Measurements from ENCODE around the gene MAP3K14.
A peak's percentile ranks its signal among the peaks of the same experiment; 100 is the strongest.
"Not testable (repeated sequence)": the region's sequence is repeated elsewhere in the genome, so short reads cannot be mapped to it uniquely, and the experiment has no call there.

The MAP3K14 gene

DNA sequence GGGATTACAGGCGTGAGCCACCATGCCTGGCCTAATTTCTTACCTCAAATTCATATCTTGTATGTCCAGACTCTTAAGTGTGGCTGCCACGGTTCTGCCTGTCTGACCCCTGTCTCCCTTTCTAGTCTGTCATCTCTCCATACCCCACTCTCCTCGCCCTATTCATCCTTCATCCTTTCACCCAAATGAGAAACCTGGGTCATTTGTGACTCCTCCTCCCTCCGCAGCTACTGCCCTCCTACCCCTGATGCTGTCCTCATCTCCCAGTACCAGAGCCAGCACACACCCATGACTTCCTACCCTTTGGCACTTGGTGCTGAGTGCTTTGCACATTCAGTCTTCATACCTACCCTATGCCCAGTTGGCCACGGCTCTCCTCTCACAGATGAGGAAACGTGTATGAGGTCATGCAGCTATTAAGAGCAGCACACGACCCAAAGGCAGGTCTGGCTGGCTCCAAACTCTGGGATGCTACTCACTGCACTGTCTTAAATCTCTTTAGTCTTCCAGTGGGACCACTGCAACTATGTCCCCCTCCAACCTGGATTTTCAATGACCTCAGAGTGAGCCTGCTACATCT, 56.5 kb downstream of the MAP3K14 start:
- no peak for DNase-seq (ENCODE audit: low read depth in 2 of 3, low spot score in 2 of 3)

DNA sequence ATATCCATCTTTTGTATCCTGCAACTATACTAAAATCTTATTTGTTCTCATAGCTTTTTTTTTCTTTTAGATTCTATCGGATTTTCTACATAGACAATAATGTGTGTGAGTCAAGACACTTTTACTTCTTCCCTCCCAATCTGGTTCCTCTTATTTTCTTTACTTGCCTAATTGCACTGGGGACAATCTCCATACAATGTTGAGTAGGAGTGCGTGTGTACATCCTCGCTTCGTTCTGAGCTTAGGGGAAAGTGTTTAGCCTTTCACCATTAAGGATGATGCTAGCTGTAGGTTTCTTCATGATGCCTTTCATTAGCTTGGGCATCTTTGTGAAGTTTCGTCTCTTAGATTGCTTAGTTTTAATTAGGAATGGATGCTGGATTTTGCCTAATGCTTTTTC, 57.8 kb downstream of the MAP3K14 start:
- no peak for DNase-seq (ENCODE audit: low read depth in 2 of 3, low spot score in 2 of 3)

DNA sequence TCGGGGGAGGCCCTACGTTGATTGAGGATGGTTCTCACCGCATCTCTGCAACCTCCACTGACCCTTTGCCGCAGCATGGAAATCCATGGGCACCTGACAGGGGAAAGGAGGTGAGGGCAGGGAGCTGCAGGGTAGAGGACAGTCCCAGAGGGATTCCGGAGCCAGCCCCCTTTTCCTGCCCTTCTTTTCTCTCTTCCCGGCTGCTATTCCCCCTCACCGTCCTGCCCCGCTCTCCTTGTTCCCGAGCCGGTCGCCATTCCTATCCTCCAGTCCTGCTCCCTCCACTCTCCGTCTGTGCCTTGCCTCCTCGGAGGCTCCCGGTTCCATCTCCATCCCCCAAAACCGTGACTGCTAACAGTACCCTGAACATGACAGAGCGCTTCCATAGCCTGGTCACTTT, 59.7 kb downstream of the MAP3K14 start:
- DNase-seq (ENCODE audit: low read depth in 2 of 3, low spot score in 2 of 3) = no peak

DNA sequence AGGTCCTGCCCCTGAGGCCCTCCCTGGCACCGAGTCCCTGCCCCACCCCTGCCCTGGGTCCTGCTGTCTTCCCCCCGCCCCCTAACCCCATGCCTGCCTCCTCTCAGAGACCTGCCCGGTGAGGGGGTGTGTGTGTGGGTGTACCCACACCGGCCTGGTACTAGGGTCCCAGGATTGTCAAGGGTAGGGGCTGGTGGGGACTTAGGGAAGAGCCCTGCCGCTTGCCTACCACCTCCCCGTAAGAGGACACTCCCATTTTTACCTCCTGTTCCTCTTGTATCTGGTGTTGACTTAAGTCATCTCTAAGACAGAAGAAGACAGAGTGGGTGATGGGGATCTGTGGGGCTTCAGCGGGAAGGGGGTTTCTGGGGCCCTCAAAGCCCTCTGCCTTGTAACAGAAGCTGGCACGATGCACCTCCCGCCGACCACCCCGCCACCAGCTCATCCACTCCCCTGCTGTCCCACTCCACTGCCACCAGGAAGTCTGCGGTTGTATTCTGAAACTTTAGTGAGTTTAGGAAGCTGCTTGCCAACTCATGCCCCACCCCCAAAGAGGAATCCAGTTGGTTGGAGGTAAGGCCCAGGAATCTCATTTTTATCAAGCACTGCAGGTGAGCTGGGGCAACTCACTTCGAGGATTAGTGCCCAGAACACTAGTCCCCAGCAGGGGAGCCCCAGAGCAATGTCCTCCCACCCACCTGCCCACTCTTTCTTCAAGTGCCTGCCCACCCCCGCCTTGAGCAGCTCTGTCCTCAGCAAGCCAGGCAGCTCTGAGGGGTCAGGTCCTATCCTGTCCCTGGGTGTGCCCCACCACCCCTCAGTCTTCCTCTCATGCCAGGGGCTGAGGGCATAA, 60.5 kb downstream of the MAP3K14 start:
- no peak for DNase-seq (ENCODE audit: low read depth in 2 of 3, low spot score in 2 of 3)

DNA sequence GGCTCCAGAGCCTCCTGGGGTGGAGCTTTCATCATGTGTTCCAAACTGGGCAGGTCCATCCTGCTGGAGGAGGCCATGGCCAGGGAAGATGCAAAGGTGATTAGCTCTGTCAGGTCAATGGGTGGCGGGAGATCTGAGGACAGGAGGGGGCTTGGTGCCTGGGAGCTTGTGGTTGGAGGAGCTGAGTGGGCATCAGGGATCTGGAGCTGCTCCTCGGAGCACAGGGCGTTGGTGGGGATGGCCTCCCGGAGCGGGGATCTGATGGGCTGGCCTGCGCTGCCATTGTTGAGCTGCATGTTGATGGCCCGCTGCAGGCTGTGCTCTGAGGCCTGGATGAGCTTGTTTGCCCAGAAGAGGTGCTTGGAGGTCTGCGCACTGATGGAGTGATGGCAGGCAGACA, 61.5 kb downstream of the MAP3K14 start:
- DNase-seq (ENCODE audit: low read depth in 2 of 3, low spot score in 2 of 3) = no peak

DNA sequence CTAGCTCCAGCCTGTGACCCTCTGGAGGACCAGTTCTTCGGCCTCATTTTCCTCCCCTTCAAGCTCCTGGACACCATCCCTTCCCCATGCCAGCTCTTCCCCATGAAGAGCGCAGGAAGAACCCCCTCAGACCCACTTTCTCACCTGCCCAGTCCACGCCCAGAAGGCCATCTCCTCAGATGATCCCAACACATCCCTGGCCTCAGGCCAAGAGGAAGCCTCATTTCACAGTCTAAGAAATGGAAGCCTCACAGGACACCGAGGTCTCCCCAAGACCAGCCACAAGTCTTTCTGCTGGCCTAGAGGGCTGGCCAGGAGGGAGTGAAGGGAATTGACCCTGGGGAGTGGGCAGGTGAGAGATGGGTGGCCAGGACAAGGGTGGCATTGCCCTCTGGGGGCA, 62.9 kb downstream of the MAP3K14 start:
- DNase-seq (ENCODE audit: low read depth in 2 of 3, low spot score in 2 of 3) = no peak

DNA sequence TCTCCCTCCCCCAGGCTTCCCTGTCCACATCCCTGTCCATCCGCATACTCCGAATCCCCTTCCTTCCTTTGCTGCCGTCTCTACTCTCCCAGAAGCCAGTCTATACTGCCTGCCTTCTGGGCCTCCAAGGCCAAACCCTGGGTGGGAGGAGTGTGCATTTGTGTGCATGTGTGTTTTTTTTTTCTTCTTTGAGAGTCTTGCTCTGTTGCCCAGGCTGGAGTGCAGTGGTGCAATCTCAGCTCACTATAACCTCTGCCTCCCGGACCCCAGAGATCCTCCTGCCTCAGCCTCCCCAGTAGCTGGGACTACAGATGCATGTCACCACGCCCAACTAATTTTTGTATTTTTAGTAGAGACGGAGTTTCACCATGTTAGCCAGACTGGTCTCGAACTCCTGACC, 63.6 kb downstream of the MAP3K14 start:
- DNase-seq (ENCODE audit: low read depth in 2 of 3, low spot score in 2 of 3) = not testable (repeated sequence)

DNA sequence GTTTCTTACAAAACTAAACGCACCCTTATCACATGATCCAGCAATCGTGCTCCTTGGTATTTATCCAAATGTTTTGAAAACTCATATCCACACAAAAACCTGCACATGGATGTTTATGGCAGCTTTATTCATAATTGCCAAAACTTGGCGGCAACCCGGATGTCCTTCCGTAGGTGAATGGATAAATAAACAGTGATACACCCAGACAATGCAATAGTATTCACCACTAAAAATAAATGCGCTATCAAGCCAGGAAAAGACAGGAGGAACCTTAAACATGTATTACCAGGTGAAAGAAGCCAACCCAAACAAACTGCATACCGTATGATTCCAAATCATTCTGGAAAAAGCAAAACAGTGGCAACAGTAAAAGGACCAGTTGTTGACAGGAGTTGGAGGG, 64.9 kb downstream of the MAP3K14 start:
- no peak for DNase-seq (ENCODE audit: low read depth in 2 of 3, low spot score in 2 of 3)

DNA sequence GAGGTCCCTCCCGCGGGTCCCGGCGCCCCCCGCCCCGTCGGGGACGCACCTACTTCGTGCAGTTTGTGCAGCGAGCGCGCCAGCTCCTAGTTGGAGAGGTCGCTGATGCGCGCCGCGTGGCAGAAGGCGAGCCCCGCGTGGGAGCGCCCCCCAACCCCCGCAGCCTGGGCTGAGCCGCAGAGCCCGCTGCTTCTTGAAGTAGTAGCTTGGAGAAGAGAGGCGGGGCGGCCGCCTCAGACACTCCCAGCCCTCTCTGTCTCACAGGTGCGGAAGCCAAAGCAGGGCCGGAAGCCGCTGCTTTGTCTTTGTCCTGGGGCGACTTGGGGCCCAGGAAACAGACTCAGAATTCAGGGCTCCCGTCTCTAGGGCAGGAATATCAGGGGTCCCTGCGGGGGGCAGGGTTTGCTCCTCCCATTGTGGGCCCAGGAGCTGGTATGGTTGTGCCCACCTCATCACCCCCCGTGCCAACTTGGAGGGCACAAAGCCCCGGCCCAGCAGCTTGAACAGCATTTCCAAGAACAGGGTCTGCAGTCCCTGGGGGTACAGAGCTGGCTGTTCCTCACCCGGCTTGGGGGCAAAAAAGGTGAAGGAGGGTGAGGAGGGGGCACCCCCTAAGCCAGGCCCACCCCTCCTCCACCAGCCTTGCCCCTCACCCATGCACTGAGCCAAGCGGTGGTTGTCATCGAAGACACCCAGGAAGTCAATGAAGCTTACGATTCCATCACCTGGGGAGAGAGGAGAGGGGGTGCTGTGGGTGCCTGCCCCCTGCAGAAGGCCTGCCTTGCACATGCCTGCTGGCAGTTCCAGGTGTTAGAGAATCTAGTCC, 68.5 kb downstream of the MAP3K14 start:
- DNase-seq (ENCODE audit: low read depth in 2 of 3, low spot score in 2 of 3) = peak in 1 of 3 experiments; percentile 50

DNA sequence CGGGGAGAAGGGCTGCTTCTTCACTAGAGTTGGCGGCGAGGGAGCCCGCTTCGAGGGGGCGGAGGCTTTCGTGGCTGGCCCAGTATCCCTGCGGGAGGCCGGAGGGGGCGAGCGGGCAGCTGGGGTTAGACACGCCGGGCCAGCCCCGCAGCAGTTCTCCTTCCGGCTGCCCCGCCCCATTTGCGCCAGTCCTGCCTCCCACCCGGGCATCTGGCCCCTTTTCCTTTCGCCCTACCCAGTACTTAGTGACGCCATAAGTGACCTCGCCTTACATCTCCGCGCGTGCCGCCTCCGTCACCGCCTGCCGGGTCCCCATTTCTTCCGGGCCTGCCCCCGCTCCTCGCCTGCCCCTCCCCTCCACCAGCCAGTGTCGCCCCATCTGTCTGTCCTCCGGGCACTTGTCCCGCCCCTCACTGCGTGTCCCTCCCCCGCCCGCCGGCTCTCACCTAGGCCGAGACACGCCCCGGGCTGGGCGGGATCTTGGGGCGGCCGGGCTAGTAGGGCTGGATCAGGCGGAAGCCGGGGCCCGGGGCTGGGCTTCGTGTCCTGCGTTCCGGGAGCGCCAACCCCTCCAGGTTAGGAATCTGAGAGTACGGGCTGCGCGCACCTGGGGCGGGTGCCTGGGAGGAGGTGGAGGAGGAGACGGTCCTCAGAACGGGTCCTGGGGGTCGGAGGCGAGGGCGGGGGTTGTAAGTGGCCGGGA, 69.2 kb downstream of the MAP3K14 start:
- peak; percentile 90 to 95 (median 95) for DNase-seq (ENCODE audit: low read depth in 2 of 3, low spot score in 2 of 3)

DNA sequence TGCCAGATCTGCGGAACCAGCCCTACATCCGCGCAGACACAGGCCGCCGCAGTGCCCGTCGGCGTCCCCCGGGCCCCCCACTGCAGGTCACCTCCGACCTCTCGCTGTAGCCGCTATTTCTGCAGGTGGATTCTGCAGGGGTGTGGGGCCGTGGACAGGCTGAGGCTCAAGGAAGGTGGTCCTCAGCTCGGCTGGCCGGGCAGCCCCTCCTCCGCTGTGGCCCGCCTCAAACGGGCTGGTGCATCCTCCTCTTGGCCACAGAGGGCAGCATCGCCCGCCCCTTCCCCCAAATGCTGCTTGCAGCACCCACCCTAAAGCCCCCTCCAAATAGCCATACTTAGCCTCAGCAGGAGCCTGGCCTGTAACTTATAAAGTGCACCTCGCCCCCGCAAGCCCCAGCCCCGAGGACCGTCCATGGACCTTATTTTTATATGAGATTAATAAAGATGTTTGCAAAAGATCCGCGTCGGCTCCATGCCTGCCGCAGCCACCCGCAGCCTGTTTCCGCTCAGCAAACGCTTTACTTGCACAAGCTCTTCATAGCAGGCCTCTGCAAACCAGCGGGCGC, 69.9 kb downstream of the MAP3K14 start:
- DNase-seq (ENCODE audit: low read depth in 2 of 3, low spot score in 2 of 3) = no peak

DNA sequence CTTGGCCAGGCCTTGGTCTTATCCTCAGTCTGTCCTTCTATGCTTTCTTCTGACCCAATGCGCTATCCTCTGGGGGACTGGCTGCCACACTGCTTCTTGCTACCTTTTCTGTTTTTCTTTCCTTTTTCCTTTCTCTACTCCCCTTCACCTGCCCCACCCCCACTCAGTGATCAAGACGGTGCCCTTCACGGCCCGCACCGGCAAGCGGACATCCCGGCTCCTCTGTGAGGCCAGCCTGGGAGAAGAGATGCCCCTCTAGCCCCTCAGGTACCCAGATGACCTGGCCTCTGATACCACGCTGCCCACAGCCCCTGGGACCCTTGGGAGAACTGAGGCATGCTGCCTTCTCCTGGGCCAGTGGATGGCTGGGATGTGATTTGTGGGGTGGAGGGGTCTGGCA, 70.5 kb downstream of the MAP3K14 start:
- no peak for DNase-seq (ENCODE audit: low read depth in 2 of 3, low spot score in 2 of 3)

DNA sequence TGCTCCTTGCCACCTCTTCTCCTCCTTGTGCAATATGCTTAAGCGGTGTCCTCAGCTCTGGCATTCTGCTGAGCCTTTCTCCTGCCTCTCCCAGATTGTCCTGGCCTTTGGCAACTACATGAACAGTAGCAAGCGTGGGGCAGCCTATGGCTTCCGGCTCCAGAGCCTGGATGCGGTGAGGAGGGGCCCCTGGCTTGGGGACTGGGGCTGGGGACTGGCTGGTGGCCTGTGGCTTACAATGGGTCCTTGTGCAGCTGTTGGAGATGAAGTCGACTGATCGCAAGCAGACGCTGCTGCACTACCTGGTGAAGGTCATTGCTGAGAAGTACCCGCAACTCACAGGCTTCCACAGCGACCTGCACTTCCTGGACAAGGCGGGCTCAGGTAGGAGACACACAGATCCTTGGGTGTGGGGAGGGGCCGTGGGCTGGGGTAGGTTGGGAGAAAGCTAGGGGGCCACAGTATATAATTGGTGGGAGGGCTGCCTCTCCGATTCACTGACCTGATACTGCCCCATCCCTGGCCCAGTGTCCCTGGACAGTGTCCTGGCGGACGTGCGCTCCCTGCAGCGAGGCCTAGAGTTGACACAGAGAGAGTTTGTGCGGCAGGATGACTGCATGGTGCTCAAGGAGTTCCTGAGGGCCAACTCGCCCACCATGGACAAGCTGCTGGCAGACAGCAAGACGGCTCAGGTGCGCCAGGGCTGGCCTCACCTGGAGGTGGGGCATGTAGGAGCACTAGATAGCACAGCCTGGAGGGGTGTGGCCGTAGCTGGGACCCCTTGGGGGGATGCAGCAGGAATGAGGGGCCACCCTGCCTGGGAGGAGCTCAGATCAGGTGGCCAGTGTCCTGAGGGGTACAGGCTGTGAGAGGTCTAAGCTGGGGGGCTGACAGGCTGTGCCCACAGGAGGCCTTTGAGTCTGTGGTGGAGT, 71.8 kb downstream of the MAP3K14 start:
- no peak for DNase-seq (ENCODE audit: low read depth in 2 of 3, low spot score in 2 of 3)

DNA sequence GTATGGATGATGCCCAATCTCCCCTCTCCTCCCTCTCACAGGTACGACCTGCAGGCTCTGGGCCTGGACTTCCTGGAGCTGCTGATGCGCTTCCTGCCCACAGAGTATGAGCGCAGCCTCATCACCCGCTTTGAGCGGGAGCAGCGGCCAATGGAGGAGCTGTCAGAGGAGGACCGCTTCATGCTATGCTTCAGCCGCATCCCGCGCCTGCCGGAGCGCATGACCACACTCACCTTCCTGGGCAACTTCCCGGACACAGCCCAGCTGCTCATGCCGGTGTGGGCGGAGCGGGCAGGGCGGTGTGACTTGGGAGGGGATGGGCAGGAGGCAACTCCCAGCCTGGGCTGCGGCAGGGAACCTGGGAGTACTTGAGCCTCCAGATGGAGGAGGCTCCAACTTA, 73.1 kb downstream of the MAP3K14 start:
- DNase-seq (ENCODE audit: low read depth in 2 of 3, low spot score in 2 of 3) = no peak

DNA sequence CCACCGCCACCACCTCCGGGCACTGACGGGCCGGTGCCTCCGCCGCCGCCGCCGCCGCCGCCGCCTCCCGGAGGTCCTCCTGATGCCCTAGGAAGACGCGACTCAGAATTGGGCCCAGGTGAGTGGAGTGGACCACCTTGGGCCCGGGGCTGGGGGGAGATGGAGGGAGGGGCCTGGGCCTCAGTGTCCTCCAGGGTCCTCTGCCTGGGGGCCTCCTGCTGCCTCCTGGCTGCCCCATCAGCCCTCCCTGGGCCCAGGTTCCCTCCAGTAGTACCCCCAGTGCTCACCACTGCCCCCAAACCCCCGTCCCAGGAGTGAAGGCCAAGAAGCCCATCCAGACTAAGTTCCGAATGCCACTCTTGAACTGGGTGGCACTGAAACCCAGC, 74.8 kb downstream of the MAP3K14 start:
- DNase-seq (ENCODE audit: low read depth in 2 of 3, low spot score in 2 of 3) = no peak

DNA sequence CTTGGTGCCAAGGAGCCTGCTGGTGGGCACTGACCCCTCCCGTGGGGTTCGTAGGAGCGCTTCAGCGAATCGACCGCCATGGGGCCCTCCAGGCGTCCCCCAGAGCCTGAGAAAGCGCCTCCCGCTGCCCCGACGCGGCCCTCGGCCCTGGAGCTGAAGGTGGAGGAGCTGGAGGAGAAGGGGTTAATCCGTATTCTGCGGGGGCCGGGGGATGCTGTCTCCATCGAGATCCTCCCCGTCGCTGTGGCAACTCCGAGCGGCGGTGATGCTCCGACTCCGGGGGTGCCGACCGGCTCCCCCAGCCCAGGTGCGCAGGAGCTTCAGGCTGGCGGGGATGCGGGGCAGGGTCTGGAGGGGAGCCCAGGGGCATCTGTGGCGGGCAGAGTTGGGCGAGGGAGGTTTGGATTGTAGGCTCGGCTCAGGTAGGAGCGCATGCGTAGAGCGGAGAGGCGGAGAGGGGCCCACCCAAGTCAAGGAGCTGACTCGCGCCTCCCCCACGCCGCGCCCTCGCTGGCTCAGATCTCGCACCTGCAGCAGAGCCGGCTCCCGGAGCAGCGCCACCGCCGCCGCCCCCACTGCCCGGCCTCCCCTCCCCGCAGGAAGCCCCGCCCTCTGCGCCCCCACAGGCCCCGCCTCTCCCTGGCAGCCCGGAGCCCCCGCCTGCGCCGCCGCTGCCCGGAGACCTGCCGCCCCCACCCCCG, 75.3 kb downstream of the MAP3K14 start:
- DNase-seq (ENCODE audit: low read depth in 2 of 3, low spot score in 2 of 3) = no peak

DNA sequence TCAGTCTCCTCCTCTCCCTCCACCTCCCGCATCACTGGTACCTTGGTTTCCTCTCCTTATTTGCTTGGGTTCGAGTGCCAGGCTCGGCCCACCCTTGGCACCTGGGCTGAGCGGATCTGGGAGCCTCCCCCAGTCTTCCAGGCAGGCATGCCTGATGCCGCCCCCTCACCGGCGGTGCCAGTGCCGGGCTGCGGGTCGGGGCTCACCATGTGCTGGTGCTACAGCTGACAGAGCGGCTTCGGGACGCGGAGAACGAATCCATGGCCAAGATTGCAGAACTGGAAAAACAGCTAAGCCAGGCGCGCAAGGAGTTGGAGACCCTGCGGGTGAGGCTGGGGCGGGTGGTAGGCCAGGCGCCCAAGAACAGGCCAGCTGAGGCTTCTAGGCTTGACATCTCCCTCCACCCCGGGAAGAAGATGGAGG, 75.9 kb downstream of the MAP3K14 start:
- no peak for DNase-seq (ENCODE audit: low read depth in 2 of 3, low spot score in 2 of 3)

DNA sequence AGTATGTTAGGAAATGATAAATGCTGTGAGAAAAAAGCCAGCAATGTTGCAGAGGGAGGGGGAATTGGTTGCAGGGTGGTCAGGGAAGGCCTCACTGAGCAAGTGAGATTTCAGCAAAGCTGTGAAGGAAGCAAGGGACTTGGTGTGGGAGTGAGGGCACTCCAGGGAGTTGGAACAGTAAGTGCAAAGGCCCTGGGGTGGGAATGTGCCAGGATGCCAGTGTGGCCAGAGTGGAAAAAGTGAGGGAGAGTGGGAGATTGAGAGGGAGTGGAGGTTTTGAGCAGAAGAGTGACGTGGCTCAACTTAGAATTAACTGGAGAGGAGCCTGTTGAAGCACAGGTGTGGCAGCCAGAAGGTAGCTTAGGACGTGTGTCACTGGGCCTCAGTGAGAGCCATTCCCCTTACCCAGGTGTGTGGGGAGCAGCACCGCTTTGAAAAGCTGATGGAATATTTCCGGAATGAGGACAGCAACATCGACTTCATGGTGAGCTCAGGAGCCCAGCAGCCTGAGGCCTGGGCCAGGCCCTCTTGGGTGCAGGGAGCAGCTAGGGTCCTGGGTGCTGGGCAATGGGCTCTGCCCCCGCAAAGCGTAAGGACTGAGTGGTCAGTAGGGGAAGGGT, 78.6 kb downstream of the MAP3K14 start:
- no peak for DNase-seq (ENCODE audit: low read depth in 2 of 3, low spot score in 2 of 3)

DNA sequence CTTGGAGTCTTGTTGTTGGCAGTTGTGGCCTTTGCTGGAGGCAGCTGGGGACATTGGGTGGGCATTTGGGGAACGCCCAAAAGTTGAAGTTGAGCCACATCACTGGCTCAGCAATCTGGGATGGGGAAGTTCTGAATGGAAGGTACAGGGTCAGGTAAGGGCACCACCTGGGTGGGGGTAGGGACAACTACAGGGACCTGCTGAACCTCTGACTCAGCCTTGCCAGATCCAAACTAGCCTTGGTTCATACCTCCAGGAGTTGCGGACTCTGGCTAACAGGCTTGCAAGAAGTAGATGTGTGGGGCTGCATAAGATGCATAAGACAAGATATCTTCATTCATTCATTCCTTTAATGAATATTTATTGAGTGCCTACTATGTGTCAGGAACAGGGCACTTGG, 79.1 kb downstream of the MAP3K14 start:
- DNase-seq (ENCODE audit: low read depth in 2 of 3, low spot score in 2 of 3) = no peak
